Measurements from ENCODE around the gene SALL1. TPM values are rescaled to one million over a fixed set of nuclear protein-coding genes. Genes with fewer than 3 reads are reported as not detected.

Gene SALL1
- total RNA-seq, 2 donors from 2014 or later: not detected

DNA sequence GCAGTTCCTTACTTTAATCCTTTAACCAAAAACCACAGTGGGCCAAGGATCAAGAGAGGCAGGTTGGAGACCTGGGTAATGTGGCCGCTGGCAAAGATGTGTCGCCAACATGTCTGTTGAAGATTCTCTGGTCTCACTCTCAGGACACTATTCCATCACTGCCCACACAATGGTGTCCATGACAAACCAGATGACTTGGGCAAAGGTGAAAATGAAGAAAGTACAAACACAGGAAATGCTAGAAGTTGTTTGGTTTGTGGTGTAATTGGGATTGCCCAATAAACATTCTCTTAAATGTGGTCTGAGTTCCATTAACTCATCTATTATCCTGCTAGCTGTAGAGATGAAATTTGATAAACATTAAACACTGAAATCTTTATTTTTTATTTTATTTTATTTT lies 43.3 kb downstream of the SALL1 start:
- H3K27ac Mint-ChIP-seq: no peak overlapping the region
- H3K36me3 Mint-ChIP-seq: no peaks in the 10 kb centered on the region
- ATAC-seq: no peak
- no peak for DNase-seq (ENCODE audit: low spot score in 2 of 2)
- H3K9me3 Mint-ChIP-seq: peaks cover 5% of the 10 kb centered on the region in 2 donors

DNA sequence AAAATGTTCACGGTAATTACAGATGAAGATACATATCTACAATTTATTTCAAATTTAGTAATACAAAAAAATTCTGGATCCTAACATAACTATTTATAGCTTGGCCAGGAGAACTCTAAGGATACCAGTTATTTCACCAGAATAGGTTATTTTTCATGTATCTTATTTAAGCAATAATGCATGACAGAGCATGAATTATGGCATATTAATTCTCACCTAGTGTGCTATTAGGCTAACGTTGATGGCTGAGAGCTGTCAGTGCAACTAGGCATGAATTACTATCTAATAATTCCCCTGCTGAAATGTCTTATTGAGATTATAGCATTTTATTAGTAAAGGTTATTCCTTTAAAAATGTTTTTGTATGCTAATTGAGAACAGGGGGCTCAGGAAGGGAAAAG lies 44.5 kb downstream of the SALL1 start:
- no peak for ATAC-seq
- no peaks in the 10 kb centered on the region for H3K36me3 Mint-ChIP-seq
- no peak for DNase-seq (ENCODE audit: low spot score in 2 of 2)
- no peak overlapping the region for H3K27ac Mint-ChIP-seq
- H3K9me3 Mint-ChIP-seq: peaks cover 5% of the 10 kb centered on the region in 2 donors

DNA sequence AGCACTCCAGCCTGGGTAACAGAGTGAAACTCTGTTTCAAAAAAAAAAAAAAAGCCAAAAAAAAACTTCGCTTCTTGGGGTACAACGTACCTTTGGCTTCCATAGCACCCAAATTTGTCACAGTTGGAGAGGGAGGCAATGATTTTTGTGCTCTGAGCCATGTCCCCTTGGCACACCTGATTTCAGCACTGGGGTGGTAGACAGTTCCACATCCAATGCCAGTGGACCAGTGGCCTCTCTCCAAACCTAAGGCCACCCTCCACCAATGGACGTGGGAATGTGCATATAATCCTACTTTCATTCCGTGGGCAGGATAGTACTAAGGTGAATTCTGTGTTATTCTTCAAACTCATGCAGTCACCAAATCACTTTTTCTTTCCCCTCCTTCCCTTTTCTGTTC lies 47.5 kb downstream of the SALL1 start:
- H3K36me3 Mint-ChIP-seq: no peaks in the 10 kb centered on the region
- no peak overlapping the region for H3K27ac Mint-ChIP-seq
- ATAC-seq (no peak), DNase-seq (ENCODE audit: low spot score in 2 of 2) (no peak)
- peaks cover 0 to 5% of the 10 kb centered on the region in 2 donors for H3K9me3 Mint-ChIP-seq

DNA sequence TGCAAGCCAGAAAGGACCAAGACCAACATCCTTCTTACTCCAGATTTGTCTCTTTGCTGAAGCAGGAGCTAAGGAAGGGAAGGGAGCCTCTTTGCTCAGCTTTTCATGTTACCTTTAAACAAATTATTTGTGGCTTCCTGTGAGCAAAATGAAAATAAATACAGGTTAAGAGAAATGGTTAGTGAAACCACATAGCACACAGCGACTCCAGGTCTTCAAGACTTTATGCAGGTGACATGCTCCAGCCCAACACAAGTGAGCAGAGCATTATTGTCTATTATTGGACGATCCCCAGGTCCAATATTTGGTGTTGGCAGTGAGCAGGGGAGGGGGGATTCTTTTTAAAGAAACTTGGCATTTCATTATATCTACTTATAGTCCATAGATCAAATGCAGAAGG lies 53.3 kb downstream of the SALL1 start:
- ATAC-seq (no peak), DNase-seq (ENCODE audit: low spot score in 2 of 2) (no peak)
- Mint-ChIP-seq H3K9me3 (peaks cover 0 to 5% of the 10 kb centered on the region in 2 donors), H3K27ac (no peak overlapping the region), H3K36me3 (no peaks in the 10 kb centered on the region)

DNA sequence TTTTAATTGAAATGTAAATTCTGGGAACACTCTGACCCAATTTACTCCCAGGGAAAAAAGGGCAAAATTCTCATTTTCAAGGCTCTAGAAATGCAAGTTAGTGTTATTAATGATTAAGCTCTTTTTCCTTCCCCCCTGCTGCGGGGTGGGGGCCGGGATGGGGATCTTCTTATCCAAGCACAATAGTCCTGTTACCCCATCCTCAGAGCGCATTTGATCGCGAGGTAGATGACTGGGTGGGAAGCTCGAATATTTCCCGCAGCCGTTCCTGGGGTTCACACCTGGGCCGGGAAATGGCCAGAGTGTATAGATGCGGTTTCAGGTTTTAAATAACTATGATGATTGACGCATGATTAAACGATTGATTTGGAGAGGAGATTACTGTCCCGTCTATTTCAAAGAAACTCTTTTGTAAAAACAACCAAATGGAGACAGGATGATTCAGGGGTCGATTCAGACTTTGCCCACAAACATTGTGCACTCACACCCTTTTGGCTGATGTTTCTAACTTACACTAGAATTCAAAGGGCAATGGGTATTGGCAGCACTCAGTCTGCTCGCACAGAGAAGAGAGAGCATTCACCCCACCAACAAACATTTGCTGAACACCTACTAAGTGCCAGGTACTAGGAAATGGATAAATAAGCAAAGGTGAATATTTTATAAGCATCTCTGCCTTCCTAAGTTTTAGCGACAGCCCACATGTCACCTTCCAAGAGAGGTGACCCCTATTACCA lies 55.0 kb downstream of the SALL1 start:
- no peak for ATAC-seq
- Mint-ChIP-seq H3K36me3 (no peaks in the 10 kb centered on the region), H3K27ac (no peak overlapping the region), H3K9me3 (peaks cover 0 to 5% of the 10 kb centered on the region in 2 donors)
- DNase-seq (ENCODE audit: low spot score in 2 of 2): no peak

DNA sequence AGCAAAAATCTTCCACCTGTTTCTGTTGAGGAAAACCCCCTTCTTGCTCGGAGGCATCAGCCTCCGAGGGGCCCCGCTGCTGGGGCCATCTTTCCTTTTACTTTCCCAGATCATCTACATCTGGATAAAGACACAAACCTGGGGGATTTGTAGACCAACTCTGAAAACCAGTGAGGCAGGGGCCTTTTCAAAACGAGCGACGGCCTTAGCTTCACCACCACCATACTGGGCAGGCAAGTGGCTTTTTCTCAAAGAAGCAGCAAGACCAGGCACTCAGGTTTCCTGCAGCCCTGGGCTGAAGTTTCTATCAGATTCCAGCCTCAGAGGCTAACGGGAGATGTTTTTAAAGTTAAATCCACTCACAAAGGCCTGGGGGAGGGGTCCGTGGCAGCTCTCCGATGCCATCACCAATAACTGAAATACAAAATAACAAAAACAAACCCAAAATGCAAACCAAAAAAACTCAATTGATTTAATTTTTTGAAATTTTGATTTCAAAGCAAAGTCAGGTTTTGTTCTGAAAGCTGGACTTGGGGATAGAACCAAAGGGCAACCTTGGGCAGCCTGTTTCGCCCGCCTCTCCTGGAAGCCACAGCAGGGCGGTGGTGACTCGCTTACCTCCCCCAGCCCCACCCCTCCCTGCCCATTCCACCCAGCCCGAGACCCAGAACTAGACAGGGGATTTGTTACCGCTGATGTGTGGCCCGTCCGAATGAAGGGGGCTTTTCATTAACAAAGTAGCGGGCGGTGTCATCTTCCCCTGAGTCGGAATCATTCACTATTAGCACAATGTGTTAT lies 55.8 kb downstream of the SALL1 start:
- Mint-ChIP-seq H3K27ac (no peak overlapping the region), H3K9me3 (no peaks in the 10 kb centered on the region), H3K36me3 (no peaks in the 10 kb centered on the region)
- DNase-seq (ENCODE audit: low spot score in 2 of 2) (no peak), ATAC-seq (no peak)

DNA sequence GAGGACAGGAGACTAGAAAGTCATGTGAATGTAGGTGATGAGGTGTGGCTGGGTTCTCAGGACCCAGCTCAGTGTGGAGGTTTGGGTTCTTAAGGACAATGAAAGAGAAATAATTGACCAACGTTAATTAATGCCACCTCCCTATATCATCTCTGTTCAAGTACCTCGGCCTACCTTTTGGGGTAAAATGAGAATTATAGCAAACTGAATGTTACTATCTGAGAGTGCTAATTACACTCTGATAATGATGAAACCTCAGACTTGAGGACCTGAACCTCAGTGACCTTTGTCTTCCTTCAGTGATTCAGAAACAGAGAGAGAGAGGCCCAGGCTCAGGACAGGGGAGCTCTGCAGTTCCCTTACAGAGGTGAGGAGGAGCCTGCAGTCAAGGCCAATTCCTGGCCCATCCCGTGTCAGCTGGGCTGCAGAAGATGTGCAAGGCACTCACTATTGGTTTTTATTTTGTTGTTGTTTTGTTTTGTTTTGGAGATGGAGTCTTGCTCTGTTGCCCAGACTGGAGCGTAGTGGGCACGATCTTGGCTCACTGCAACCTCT lies 57.3 kb downstream of the SALL1 start:
- no peak for DNase-seq (ENCODE audit: low spot score in 2 of 2)
- Mint-ChIP-seq H3K27ac (no peak overlapping the region), H3K9me3 (no peaks in the 10 kb centered on the region), H3K36me3 (no peaks in the 10 kb centered on the region)
- no peak for ATAC-seq
